GM23248 (cell line): ENCODE measurements around the gene TMTC1.

Experiments used
- EZH2 ChIP-seq: fragments of 200-600 bp; sonication (generic); IDR thresholded peaks from 2 replicates; pipeline ENCODE4 v1.6.1; 2018; ENCODE audit warnings: antibody characterized with exemption, mild to moderate bottlenecking; ENCODE audit not compliant: insufficient read depth, poor library complexity, severe bottlenecking
- EZH2phosphoT487 ChIP-seq: fragments of 200-600 bp; sonication (generic); IDR thresholded peaks from 2 replicates; pipeline ENCODE4 v1.6.1; 2018; ENCODE audit warnings: antibody characterized with exemption, moderate library complexity, mild to moderate bottlenecking, low read depth; ENCODE audit not compliant: insufficient read depth

DNA sequence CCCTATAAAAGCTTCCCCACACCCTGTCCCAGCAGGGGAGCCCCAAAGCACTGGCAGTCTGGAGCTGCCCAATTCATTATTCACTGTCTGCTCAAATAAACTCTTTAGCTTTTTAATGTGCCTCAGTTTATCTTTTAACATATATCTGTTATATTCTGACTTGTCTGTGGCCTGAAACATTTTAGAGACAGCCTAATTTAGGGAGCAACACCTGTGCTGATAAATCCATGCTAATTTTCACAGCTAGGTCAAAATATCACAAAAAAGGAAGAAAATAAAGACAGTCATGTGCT, 32.9 kb downstream of the TMTC1 start:
- no peak for TF ChIP-seq EZH2
- TF ChIP-seq EZH2phosphoT487, result no peak
